ENCODE data around the gene KSR2. TPM values are rescaled to one million over a fixed set of nuclear protein-coding genes. Genes with fewer than 3 reads are reported as not detected.

The KSR2 gene
- total and polyA plus RNA-seq, 2 donors (not counting 3 experiments of a cell fraction or from before 2014, with no cell fraction given): 2.1 to 5.2 TPM

DNA sequence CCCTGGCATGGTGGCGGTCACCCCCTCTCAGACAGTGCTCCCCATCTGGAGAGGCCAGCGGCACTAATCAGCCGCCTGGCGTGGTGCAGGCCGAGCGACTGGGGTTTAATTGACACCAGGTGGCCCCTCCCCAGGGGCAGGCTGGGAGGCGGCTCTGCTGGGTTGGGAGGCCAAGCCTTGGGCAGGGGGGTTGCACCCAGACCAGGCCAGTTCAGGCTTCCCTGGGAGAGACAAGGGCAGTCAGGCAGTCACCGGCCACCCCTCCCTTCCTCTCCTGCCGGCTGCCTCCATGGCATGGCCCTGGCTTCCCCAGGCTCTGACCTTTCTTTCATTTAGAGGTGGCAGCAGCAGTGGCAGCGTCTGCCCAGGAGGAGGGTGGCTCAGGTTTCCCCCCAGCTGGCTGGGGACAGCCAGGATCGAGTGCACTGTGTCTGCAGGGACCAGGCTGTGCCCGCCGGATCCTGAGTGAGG, 529.2 kb downstream of the KSR2 start:
- H3K9me3 ChIP-seq (replicated peaks; ENCODE audit: control insufficient read depth, insufficient read depth, low read length): no peaks in the 10 kb centered on the region
- no peak overlapping the region for H3K9ac ChIP-seq (replicated peaks; ENCODE audit: extremely low read depth, insufficient read depth, low read length)
- intact Hi-C loops (cut with micrococcal nuclease): no loop called here

More for the DNA sequence above, 529.2 kb downstream of the KSR2 start:
- no peak for DNase-seq (ENCODE audit: low read depth, low spot score)
- H2AFZ ChIP-seq (ENCODE audit: low read depth, low read length): no peak overlapping the region
- no peak for TF ChIP-seq POLR2AphosphoS5 (IDR thresholded peaks at IDR 0.05; ENCODE audit: insufficient read depth, low read depth, low read length)
- no peak for TF ChIP-seq EZH2 (IDR thresholded peaks at IDR 0.05; ENCODE audit: borderline replicate concordance, low read depth, low read length, severe bottlenecking)
- TF ChIP-seq JUN (IDR thresholded peaks at IDR 0.05; ENCODE audit: borderline replicate concordance, insufficient read depth, insufficient read length, low read depth): no peak
- TF ChIP-seq POLR2A (IDR thresholded peaks at IDR 0.05; ENCODE audit: low read depth, low read length): no peak
- TF ChIP-seq, protein P1, sequence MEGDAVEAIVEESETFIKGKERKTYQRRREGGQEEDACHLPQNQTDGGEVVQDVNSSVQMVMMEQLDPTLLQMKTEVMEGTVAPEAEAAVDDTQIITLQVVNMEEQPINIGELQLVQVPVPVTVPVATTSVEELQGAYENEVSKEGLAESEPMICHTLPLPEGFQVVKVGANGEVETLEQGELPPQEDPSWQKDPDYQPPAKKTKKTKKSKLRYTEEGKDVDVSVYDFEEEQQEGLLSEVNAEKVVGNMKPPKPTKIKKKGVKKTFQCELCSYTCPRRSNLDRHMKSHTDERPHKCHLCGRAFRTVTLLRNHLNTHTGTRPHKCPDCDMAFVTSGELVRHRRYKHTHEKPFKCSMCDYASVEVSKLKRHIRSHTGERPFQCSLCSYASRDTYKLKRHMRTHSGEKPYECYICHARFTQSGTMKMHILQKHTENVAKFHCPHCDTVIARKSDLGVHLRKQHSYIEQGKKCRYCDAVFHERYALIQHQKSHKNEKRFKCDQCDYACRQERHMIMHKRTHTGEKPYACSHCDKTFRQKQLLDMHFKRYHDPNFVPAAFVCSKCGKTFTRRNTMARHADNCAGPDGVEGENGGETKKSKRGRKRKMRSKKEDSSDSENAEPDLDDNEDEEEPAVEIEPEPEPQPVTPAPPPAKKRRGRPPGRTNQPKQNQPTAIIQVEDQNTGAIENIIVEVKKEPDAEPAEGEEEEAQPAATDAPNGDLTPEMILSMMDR (IDR thresholded peaks at IDR 0.05; ENCODE audit: extremely low read depth in 1 of 2, insufficient read depth in 1 of 2, low read depth in 1 of 2, low read length in 2 of 2): no peak
- no peak for TF ChIP-seq MYC (IDR thresholded peaks at IDR 0.05; ENCODE audit: low read depth, low read length)
- no peak for TF ChIP-seq GATA2 (IDR thresholded peaks at IDR 0.05; ENCODE audit: insufficient read depth, insufficient read length, low read depth, low read length)
- TF ChIP-seq, protein P2, sequence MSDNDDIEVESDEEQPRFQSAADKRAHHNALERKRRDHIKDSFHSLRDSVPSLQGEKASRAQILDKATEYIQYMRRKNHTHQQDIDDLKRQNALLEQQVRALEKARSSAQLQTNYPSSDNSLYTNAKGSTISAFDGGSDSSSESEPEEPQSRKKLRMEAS (IDR thresholded peaks at IDR 0.05; ENCODE audit: insufficient read depth, insufficient read length): no peak
- no peak for TF ChIP-seq FOS (IDR thresholded peaks at IDR 0.05; ENCODE audit: borderline replicate concordance, insufficient read depth, low read length)
- BruUV-seq (replicated peaks): no TSS peak
- H3K27me3 ChIP-seq (ENCODE audit: control insufficient read depth in 2 of 2, insufficient read depth in 2 of 2, low read length in 2 of 2): no peaks in the 10 kb centered on the region
- H4K20me1 ChIP-seq (replicated peaks; ENCODE audit: control insufficient read depth, extremely low read depth, insufficient read depth, low read length): no peaks in the 10 kb centered on the region
- H3K9me1 ChIP-seq (replicated peaks; ENCODE audit: control insufficient read depth, extremely low read depth, insufficient read depth, low read length): no peaks in the 10 kb centered on the region
- dilution Hi-C loops (cut with MboI; ENCODE audit: extremely low pct_ligation_motif_present, low sequenced_read_pairs): no loop called here
- H3K27ac ChIP-seq (ENCODE audit: insufficient read depth, low read depth, low read length): no peak overlapping the region
- no peak for FAIRE-seq
- ChIA-PET POLR2A (no interaction called here), CTCF (no interaction called here)
- no peak overlapping the region for H3K4me2 ChIP-seq (ENCODE audit: insufficient read depth, low read length)
- no peaks in the 10 kb centered on the region for H3K36me3 ChIP-seq (ENCODE audit: control insufficient read depth in 2 of 2, extremely low read depth in 1 of 2, insufficient read depth in 2 of 2, low read length in 2 of 2)
- H3K4me3 ChIP-seq (replicated peaks in 1 of 3; ENCODE audit: insufficient read depth in 1 of 3, low read depth in 1 of 3, low read length in 3 of 3): no peak overlapping the region
- no peaks in the 10 kb centered on the region for H3K4me1 ChIP-seq (ENCODE audit: control insufficient read depth, extremely low read depth, insufficient read depth, low read length)
- no peaks in the 10 kb centered on the region for H3K79me2 ChIP-seq (ENCODE audit: control insufficient read depth, insufficient read depth, low read length)

Measured in endothelial cell of umbilical vein (primary cell).